GM21381 (cell line): ENCODE data around the gene PDGFC.
"Not testable (repeated sequence)": the region's sequence is repeated elsewhere in the genome, so short reads cannot be mapped to it uniquely, and the experiment has no call there.

Source experiments
- ATAC-seq: cut with Tn5 transposase; IDR thresholded peaks from one replicate; pipeline ENCODE4 v1.9.1; 2021; ENCODE audit warnings: mild to moderate bottlenecking, moderate library complexity; ENCODE audit not compliant: unreplicated experiment

Gene PDGFC

GRCh38 chr4:156952078-156952759, 19.4 kb downstream of the PDGFC start:
- no peak for ATAC-seq

GRCh38 chr4:156950948-156951347, 20.7 kb downstream of the PDGFC start:
- no peak for ATAC-seq

GRCh38 chr4:156950090-156950489, 21.5 kb downstream of the PDGFC start:
- ATAC-seq: no peak

- no peak for ATAC-seq
Observed at GRCh38 chr4:156949373-156949814, 22.2 kb downstream of the PDGFC start.

GRCh38 chr4:156948738-156949137, 22.9 kb downstream of the PDGFC start:
- no peak for ATAC-seq

- ATAC-seq: no peak
Observed at GRCh38 chr4:156948133-156948532, 23.5 kb downstream of the PDGFC start.

DNA sequence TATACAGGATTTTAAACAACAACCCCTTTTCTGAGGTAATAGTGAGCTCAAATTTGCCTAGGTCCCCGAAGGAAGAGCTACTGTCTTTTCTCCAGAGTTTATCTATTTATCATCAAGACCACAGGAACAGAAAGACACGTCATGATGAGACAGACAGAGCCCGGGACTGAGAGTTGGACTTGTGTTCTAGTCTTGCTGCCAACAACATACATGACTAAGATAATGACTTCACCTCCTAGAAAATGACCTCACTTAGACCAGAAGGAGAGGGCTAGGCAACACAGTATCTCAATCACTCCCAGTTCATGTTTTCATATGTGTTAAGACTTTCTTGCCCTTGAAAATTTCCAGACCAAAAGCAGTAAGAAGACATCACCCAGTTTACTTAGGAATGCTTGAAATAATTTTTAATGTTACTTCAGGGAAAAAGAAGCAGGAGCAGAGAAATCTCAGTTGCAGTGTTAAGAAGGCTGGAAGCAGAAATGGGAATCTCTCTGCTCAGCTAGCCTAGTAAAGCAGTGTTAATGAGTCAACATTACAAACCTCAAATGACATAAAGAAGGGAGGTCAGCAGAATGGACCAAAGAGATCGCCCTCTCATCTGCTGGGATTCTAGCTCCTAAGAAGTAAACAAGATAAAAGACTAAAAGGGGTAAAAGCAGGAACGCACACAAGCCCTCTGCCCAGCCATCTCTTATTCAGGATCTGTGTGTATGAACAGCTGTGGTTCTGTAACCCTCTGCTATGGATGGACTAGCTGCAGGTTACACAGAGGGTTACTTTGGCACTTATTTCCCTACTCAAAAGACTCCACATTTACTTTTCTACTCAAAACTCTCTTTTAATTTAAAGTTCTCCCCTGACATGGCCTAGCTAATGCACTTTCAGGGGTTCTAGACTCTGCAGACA, 24.8 kb downstream of the PDGFC start:
- no peak for ATAC-seq

GRCh38 chr4:156945532-156945931, 26.1 kb downstream of the PDGFC start:
- no peak for ATAC-seq

DNA sequence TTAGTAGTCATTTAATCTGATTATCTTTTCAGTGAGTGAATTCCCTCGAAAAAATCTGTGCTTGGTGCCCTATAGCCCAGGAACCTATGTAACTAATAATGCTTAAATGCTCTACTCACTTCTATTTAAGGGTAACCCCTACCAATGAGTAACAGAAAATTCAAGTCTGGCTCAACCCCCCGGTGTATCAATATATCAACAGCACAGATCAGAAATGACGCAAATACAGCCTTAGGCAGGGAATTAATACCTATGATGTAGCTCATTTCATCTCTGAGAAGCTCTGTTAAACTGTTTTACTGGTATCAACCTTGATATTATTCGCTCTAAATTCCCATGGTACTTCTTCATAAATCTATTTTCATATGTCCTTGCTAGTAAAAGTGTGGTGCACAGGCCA, 28.6 kb downstream of the PDGFC start:
- no peak for ATAC-seq

DNA sequence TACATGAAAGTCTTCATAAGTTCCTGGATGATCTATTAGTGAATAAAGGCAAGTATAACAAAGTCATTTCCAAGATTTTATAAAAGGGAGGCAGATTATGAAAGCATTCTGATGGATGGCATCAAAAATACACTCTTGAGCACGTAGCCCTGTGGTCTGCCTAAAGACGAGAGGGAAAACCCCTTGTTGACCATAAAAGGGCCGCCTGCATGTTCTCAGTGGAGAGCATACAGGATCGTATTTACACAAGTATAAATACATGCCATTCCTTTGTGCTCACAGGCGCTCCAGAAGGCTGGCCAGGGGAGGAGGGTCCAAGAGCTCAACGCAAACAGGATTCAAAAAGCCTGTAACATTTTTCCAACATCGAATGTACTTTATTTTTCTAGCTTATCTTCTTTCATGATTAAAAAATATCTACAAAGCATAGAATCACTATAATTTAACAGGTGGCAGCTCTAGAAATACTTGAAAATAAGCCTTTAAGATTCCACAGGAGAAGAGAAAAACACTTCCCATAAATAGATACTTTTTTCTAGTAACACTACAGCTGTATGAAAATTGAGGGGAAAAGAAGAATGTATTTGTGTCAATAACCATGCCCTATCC, 29.6 kb downstream of the PDGFC start:
- no peak for ATAC-seq

DNA sequence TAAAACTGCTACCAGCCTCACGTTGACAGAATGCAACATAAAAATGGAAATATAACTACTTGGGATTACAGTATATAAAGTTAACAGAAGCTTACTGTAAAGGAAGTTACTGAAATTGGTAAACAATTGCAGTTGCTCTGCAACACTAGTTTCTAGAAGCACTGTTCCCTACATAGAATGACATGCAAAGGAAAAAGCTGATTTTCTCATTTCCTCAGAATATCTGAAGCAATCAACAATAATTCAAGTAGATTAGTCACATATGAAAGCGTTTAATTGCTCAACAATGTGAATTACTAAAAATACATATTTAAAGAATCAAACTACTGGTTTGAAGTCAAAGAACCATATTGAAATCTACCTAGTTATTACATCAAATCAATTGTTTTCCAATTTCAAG, 31.8 kb downstream of the PDGFC start:
- ATAC-seq: no peak

GRCh38 chr4:156939139-156939538, 32.5 kb downstream of the PDGFC start:
- ATAC-seq: no peak

- no peak for ATAC-seq
Observed at GRCh38 chr4:156934259-156934635, 37.4 kb downstream of the PDGFC start.

DNA sequence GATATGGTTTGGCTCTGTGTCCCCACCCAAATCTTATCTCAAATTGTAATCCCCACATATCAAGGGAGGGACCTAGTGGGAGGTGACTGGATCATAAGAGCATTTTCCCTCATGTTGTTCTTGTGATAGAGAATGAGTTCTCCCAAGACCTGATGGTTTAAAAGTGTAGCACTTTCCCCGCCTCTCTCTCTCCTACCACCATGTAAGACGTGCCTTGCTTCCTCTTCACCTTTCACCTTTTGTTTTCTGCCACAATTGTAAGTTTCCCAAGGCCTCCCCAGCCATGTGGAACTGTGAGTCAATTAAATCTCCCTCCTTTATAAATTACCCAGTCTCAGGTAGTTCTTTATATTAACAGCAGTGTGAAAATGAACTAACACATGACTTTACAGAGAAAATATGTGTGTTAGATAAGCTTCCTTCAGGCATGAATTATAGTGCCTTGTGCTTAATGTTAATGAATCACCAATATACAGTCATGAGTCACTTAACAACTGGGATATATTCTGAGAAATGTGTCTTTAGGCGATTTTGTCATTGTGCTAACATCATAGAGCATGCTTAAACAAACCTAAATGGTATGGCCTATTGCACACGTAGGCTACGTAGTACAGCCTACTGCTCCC, 37.9 kb downstream of the PDGFC start:
- no peak for ATAC-seq

DNA sequence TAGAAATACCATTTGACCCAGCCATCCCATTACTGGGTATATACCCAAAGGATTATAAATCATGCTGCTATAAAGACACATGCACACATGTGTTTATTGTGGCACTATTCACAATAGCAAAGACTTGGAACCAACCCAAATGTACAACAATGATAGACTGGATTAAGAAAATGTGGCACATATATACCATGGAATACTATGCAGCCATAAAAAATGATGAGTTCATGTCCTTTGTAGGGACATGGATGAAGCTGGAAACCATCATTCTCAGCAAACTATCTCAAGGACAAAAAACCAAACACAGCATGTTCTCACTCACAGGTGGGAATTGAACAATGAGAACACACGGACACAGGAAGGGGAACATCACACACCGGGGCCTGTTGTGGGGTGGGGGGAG, 39.2 kb downstream of the PDGFC start:
- not testable (repeated sequence) for ATAC-seq

- ATAC-seq: no peak
Observed at GRCh38 chr4:156931267-156931666, 40.3 kb downstream of the PDGFC start.

DNA sequence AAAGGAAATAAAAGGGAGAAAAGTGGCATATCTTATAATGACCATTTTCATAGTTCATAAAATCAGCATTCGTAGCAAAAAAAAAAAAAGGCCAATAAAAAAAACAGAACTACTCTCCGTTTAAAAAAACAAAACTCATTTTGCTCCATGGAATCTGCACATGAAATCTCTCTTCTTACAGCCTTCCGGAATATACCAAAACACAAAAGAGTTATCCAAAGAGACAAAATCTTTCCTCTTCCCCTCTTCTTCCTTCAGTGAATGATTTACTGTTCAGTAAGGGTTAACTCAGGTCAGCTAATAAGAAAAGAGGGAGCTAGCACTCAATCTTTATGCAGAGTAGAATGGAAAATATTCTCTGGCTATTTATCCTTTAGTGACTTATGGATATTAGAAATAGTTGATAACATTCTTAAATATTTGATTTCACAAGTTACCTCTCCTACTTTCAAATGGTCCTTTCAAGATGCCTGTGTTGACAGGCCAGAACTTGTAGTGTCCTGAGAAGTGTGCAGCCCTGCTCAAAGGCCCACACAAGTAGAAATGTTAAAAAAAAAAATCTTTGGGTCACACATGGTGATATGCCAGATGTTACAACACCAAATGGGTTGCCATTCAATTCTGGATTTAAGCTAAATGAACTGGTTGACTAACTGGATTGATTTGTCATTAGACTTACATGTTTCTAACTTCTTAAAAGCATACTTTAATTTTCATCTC, 42.1 kb downstream of the PDGFC start:
- no peak for ATAC-seq

GRCh38 chr4:156924774-156925315, 46.8 kb downstream of the PDGFC start:
- no peak for ATAC-seq

GRCh38 chr4:156923525-156923924, 48.1 kb downstream of the PDGFC start:
- no peak for ATAC-seq

- no peak for ATAC-seq
Observed at GRCh38 chr4:156915221-156915620, 56.4 kb downstream of the PDGFC start.
